ENCODE measurements around the gene TSTD1.
A peak's percentile ranks its signal among the peaks of the same experiment; 100 is the strongest.
"Not testable (repeated sequence)": the region's sequence is repeated elsewhere in the genome, so short reads cannot be mapped to it uniquely, and the experiment has no call there.

The TSTD1 gene

DNA sequence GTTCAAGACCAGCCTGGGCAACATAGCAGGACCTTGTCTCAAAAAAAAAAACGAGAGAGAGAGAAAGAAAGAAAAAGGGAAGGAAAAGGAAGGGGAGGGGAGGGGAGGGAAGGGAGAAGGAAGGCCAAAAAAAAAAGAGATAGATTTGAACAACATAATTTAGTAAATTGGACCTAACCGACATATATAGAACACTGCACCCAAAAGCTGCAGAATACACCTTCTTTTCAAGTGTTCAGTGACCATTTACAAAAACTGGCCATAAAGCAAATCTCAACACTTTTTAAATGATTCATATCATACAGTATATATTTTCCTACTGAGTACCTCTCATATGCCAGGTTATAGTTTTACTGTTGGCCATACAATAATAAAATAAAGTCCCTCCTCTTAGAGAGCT lies 6.9 kb downstream of the TSTD1 start:
- no peak for DNase-seq (ENCODE audit: low spot score)

DNA sequence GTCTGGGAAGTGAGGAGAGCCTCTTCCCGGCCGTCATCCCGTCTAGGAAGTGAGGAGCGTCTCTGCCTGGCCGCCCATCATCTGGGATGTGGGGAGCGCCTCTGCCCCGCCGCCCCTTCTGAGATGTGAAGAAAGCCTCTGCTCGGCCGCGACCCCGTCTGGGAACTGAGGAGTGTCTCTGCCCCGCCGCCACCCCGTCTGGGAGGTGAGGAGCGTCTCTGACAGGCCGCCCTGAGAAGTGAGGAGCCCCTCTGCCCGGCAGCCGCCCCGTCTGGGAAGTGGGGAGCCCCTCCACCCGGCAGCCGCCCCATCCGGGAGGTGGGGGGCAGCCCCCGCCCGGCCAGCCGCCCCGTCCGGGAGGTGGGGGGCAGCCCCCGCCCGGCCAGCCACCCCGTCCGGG lies 9.3 kb downstream of the TSTD1 start:
- DNase-seq (ENCODE audit: low spot score), result not testable (repeated sequence)

More for the DNA sequence above, 6.9 kb downstream of the TSTD1 start:
- TF ChIP-seq, protein P1, sequence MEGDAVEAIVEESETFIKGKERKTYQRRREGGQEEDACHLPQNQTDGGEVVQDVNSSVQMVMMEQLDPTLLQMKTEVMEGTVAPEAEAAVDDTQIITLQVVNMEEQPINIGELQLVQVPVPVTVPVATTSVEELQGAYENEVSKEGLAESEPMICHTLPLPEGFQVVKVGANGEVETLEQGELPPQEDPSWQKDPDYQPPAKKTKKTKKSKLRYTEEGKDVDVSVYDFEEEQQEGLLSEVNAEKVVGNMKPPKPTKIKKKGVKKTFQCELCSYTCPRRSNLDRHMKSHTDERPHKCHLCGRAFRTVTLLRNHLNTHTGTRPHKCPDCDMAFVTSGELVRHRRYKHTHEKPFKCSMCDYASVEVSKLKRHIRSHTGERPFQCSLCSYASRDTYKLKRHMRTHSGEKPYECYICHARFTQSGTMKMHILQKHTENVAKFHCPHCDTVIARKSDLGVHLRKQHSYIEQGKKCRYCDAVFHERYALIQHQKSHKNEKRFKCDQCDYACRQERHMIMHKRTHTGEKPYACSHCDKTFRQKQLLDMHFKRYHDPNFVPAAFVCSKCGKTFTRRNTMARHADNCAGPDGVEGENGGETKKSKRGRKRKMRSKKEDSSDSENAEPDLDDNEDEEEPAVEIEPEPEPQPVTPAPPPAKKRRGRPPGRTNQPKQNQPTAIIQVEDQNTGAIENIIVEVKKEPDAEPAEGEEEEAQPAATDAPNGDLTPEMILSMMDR (IDR thresholded peaks at IDR 0.05; ENCODE audit: extremely low read depth, missing control alignments), result no peak

DNA sequence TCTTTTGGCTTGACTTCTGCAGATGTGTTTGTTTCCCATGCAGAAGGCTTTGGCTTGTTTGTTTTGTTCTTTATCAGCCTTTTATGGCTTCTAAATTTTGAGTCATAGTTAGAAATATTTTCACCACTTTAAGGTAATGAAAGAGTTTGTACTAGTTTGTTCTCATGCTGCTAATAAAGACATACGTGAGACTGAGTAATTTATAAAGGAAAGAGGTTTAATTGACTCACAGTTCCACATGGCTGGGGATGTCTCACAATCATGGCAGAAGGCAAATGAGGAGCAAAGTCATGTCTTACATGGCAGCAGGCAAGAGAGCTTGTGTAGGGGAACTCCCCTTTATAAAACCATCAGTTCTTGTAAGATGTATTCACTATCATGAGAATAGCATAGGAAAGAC lies 11.8 kb downstream of the TSTD1 start:
- not testable (repeated sequence) for DNase-seq (ENCODE audit: low spot score)

- not testable (repeated sequence) for DNase-seq (ENCODE audit: low spot score)
These were observed 16.3 kb downstream of the TSTD1 start for GRCh38 chr1:161022432-161022831.

DNA sequence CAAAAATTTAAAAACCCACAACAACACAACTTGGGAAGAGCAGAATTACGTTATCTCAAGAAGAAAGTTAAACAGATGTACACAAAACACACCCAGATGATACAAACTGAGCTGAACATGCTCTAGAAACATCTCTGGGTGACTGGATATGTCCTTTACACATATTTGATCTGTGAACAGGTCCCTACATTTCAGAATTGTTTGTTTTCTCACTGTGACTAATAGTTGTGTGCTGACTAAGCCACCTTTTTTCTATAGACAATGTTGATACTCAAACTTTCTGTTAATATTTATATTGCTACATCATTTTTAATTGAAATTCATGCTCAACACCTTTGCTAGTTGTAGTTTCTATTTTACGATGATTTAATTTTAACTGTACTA lies 16.8 kb downstream of the TSTD1 start:
- no peak for DNase-seq (ENCODE audit: low spot score)
- TF ChIP-seq, protein P1 (IDR thresholded peaks at IDR 0.05; ENCODE audit: extremely low read depth, missing control alignments), result no peak

DNA sequence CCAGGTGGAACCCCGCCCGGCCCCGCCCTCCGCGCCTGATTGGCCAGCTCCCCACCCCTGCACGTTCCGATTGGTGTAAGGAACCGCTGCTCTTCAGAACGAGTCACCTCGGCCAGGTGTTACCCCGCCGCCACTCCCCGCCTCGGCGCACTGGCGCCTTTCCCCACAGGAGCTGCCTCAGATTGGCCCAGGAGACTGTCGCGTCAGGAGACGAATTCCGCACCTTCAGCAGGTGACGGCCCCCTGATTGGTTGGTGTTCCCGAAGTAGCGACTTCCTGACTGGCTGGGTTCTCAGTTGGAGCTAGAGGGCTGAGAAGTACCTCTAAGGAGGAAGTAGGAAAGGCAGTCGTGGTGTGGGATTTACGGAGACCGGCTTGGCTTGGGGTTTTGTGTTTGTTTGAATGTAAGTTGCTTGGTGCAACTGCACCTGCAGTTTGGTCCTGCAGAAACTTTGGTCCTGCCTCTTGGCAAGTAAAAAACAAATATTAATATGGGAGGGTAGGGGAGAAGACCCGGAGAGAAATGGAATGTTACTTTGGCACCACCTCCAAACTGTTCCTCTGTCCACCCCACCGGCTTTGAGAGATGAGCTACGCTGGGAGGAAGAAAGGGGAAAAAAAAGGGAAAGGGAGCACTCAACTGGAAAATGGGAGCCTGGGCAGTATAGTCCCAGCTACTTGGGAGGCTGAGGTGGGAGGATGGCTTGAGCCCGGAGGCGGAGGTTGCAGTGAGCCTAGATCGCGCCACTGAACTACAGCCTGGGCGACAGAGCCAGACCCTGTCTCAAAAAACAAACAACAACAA lies 17.4 kb downstream of the TSTD1 start:
- TF ChIP-seq, protein P1 (IDR thresholded peaks at IDR 0.05; ENCODE audit: extremely low read depth, missing control alignments), result no peak
- DNase-seq (ENCODE audit: low spot score), result peak; percentile 92

GRCh38 chr1:161020509-161021164 lies 18.1 kb downstream of the TSTD1 start, which contains the start of gene F11R:
Gene F11R (minus strand): TSS chr1:161021152. CDS start chr1:161021073, 79 bp downstream.
- TF ChIP-seq, protein P1 (IDR thresholded peaks at IDR 0.05; ENCODE audit: extremely low read depth, missing control alignments), result no peak
- DNase-seq (ENCODE audit: low spot score), result peak; percentile 55

GRCh38 chr1:161019751-161020495 lies 18.8 kb downstream of the TSTD1 start:
- DNase-seq (ENCODE audit: low spot score), result no peak
- TF ChIP-seq, protein P1 (IDR thresholded peaks at IDR 0.05; ENCODE audit: extremely low read depth, missing control alignments), result no peak

DNA sequence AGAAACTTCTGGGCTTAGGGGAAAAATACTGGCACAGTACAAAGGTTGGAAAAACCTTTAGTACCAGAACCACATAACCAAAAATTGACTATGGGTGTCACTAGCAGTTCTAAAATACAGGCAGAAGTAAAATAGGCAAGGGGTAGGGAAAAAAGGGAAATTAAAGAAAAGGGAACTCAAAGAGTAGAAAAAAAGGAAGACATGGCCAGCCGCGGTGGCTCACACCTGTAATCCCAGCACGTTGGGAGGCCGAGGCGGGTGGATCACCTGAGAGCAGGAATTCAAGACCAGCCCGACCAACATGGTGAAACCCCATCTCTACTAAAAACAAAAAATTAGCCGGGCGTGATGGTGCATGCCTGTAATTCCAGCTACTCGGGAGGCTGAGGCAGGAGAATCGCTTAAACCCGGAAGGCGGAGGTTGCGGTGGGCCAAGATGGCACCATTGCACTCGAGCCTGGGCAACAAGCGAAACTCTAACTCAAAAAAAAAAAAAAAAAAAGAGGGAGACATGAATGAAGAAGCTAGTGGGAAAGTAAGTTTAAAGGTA lies 19.6 kb downstream of the TSTD1 start:
- not testable (repeated sequence) for DNase-seq (ENCODE audit: low spot score)

Data from GM20000 (cell line).